GM19193 (cell line): Measurements from ENCODE around the gene MAGED4B.
"Not testable (repeated sequence)": the region's sequence is repeated elsewhere in the genome, so short reads cannot be mapped to it uniquely, and the experiment has no call there.

Experiments
- POLR2A ChIP-seq: IDR thresholded peaks from 4 replicates; pipeline ENCODE4 v1.6.1; 2011; ENCODE audit not compliant: insufficient read depth, insufficient read length; ENCODE audit errors: extremely low read depth

Gene MAGED4B

DNA sequence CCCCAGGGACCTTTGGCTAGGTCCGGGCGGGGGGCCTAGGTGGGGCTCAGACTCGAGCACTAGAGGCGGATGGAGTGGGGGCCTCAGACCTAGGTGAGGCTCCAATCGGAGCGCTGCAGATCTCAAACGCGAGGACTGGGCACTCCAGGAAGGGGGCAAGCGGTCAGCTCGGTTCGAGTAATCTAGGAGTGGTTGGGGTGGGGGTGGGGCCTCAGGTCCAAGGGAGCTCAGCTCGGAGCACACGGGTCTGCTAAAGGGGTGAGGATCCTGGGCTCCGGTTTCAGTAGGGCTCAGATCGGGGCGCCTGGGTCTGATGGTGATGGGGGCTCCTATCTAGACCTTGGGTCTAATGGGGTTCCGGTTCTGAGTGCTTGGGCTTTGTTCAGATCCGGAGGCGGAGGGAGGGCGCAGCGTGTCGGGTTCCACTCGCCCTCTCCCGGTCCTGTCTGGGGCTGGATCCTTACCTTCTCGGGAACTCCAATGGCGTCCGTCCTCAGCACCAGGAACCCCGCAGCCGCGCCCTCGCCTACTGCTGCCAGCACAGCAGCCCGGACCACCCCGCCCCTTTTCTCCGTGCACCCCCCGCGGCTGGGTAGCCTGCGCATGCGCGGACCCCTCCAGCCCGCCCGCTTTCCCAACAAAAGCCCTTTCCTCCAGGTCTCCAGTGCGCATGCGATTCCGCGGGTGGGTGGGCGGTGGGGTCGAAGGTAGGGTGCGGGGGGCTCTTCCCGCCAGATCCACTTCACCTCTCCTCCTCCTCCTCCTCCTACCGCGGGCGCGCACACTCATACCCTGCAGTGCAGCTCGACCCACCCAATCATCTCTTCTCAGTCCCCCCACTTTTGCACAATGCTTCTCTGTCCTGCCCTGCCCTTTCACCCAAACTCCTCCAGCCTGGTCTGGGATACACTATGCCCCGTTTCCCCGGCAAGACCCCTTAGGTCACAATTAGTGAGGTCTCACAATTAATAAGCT lies at the start of gene MAGED4B:
Gene MAGED4B, minus strand, starts transcription at position 518 of the 975 bp plus-strand sequence. CDS start 1,011 bp downstream, outside the sequence.
- not testable (repeated sequence) for TF ChIP-seq POLR2A

DNA sequence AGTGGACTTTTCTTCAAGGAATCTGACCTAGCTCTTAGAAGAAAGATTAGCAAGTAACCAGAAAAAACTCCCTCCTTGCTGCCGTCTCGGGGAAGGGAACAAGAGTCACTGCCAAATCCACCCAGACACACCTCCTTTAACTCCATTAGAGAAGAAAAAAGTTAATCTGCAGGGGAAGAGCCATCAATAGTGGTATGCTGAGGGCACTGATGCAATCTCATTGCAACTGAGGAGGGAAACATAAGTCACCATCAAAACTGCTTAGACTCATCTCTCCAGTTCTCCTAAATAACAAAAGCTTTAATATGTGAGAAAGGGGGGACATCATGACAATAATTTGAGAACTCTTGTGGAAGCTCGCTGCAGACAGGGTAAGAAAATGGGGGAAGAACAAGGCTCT lies 49.3 kb upstream of the MAGED4B start:
- no peak for TF ChIP-seq POLR2A

GRCh38 chrX:52082578-52082977 lies 13.6 kb upstream of the MAGED4B start:
- no peak for TF ChIP-seq POLR2A

DNA sequence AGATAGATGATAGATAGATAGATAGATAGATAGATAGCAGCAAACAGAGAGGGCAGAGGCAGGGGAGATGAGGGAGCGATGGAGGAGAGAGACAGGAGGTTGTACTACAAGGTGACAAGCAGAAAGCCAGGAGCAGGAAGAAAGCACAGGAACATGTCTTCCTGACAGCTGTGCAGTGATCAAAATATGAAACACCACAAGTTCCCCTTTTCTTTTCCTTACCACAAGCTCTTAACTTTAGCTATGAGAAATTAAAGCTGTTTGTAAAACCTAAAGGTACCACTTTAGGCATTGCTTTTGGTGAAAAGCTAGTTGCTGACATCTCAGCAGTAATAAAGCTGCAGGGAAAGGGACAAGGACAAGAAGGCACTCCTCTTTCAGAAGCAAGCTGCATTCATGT lies 9.1 kb upstream of the MAGED4B start:
- no peak for TF ChIP-seq POLR2A

GRCh38 chrX:52034211-52034610 lies 34.8 kb downstream of the MAGED4B start:
- TF ChIP-seq POLR2A = no peak

GRCh38 chrX:52031371-52031770 lies 37.6 kb downstream of the MAGED4B start:
- no peak for TF ChIP-seq POLR2A

GRCh38 chrX:52015794-52016193 lies 53.2 kb downstream of the MAGED4B start:
- TF ChIP-seq POLR2A = no peak
